ENCODE data around the gene PANK4. TPM values are rescaled to one million over a fixed set of nuclear protein-coding genes. Genes with fewer than 3 reads are reported as not detected.

Gene PANK4
- total RNA-seq, 1 experiment from 2014 or later = 18.6 TPM

- DNase-seq (ENCODE audit: low read depth) = no peak
Observed at GRCh38 chr1:2497891-2498290, 28.5 kb downstream of the PANK4 start.

DNA sequence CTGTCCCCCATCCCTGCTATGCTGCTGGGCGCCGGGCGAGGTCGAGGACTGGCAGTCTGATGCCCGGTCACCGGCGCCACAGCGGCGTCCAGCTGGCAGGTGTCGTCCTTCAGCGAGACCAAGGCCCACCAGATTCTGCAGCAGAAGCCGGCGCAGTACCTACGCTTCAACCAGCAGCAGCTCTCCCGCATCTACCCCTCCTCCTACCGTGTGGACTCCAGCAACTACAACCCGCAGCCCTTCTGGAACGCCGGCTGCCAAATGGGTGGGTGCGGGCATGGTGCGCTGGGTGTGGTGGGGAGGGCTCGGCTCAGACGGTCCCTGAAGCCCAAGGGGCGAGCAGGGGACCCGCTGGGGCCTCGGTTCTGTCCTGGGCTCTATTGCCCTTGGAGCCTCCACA is 29.6 kb downstream of the PANK4 start:
- no peak for DNase-seq (ENCODE audit: low read depth)

- no peak for DNase-seq (ENCODE audit: low read depth)
Observed at GRCh38 chr1:2496087-2496622, 30.2 kb downstream of the PANK4 start.

GRCh38 chr1:2495546-2495945 is 30.9 kb downstream of the PANK4 start:
- DNase-seq (ENCODE audit: low read depth) = no peak

GRCh38 chr1:2495026-2495425 is 31.4 kb downstream of the PANK4 start:
- no peak for DNase-seq (ENCODE audit: low read depth)

DNA sequence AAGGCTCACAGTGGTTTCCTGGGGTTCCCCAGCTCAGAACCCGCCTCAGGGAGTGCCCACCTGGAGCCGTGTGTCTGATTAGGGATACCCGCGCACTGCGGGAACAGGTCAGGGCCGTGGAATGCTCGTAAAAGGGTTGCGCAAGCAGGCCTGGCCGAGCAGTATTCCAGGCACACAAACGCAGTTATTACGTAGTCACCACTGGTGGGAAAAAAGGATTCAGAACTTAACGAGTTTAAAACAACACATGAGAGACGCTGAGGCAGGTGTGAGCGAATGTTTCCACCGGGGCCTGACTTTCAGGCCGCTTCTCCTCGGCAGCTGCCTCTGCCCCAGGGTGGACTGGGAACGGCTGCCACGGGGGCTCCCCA is 32.1 kb downstream of the PANK4 start:
- DNase-seq (ENCODE audit: low read depth) = peak; percentile 74

GRCh38 chr1:2493691-2494322 is 32.6 kb downstream of the PANK4 start:
- no peak for DNase-seq (ENCODE audit: low read depth)

DNA sequence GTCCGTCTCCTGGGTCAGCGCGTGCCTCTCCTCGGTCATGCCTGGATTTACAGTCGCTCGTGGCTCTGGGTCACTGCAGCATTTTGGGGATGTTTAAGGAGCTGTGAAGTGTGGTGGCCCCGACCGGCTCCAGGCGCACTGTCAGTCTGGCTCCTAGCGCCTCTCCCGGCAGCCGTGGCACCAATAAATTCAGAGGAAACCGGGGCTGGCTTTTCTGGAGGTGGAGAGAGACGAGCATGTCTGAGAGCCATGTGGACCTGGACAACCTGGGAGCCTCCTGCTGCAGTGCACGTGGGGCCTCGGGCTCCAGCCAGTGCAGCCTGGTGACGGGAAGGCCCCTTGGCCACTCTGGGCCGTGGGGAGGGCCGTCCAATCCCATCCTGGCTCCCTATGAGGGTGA is 33.2 kb downstream of the PANK4 start:
- DNase-seq (ENCODE audit: low read depth) = no peak

GRCh38 chr1:2492091-2492490 is 34.3 kb downstream of the PANK4 start:
- no peak for DNase-seq (ENCODE audit: low read depth)

GRCh38 chr1:2489615-2490014 is 36.8 kb downstream of the PANK4 start:
- no peak for DNase-seq (ENCODE audit: low read depth)

DNA sequence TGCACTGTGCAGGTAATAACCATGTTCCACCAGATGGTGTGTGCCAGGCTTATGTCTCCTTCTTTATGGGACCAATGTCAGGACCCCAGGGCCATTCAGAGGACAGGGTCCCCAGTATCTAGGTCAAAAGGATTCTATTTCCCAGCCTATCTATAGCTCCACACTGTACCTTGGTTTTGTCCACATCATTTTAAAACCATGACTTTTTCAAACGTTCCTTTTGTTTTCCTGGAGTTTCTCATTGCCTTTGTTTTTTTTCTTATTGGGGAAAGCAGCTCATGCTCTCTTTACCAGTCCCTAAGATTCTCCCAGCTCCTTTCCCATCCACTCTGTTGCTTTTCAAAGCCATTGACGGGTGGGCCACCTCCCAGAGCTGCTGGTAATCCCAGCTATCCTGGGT is 37.7 kb downstream of the PANK4 start:
- no peak for DNase-seq (ENCODE audit: low read depth)

- DNase-seq (ENCODE audit: low read depth) = no peak
Observed at GRCh38 chr1:2486558-2486957, 39.8 kb downstream of the PANK4 start.

DNA sequence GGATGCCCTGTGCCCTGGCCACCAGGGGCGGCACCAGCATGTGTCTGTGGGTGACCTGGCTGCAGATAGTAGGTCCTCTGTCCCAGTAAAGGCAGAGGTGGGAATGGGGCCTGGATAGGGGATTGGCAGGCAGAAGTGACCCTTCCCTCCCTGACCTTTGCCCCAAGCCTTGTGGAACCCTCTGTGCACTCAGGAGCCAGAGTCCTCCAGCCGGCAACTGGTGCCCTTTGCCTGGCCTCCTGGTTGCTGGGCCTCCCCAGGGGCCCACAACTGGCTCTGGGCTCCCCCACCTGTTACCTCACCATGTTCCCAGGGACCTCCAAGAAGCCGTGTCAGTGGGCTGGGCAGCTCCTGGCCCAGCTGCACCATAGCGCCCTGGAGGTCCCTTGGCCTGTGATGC is 40.4 kb downstream of the PANK4 start:
- DNase-seq (ENCODE audit: low read depth) = no peak

DNA sequence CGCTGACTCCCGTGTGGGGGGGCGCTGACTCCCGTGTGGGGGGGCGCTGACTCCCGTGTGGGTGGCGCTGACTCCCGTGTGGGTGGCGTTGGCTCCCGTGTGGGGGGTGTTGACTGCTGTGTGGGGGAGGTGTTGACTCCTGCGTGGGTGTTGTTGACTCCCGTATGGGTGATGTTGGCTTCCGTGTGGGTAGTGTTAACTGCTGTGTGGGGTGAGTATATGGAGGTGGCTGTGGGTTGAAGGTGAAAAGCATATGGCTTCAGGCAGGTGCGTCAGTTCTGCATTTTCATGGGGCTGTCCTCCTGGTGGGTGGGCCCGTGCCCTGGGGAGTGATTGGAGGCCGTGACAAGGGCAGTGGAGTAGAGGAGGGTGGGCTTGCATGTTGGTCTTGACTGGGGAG is 42.4 kb downstream of the PANK4 start:
- no peak for DNase-seq (ENCODE audit: low read depth)

DNA sequence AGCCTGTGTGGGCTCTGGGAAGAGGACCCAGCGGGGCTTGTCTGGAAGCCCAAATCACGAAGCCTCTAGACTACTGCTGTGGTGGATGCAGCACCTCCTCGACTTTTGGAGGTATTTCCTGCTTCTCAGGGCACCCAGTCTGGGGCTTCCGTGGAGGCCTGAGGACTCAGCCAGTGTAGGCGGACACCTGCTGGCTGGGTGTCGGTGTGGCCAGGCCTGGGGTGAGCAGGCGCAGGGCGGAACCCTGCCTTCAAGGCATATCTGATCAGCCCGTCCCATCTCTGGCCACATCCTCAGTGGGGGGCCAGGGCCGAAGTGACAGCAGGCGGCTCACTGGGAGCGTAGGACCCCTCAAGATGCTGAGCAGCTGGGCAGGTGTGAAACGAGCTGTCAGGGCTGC is 43.4 kb downstream of the PANK4 start:
- DNase-seq (ENCODE audit: low read depth) = no peak

DNA sequence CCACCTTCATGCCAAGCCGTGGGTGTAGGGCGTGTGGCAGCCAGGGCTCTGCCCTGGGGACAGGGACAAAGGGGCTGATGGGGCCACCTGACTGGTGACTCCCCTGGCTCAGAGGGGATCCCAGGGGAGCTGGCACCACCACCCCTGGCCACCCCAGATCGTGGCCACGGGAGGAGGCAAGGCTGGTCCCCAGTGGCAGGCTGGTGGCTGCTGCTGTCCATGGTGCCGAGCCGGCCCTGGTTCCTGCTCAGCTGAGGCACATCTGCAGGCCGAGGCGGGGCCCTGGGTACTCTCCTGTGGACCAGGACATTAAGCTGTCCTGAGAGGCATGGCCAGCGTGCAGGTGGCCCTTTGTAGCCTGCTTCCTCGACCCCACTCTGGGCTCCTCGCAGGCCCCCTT is 43.8 kb downstream of the PANK4 start:
- no peak for DNase-seq (ENCODE audit: low read depth)

- DNase-seq (ENCODE audit: low read depth) = peak; percentile 54
Observed at GRCh38 chr1:2481885-2482284, 44.5 kb downstream of the PANK4 start.

DNA sequence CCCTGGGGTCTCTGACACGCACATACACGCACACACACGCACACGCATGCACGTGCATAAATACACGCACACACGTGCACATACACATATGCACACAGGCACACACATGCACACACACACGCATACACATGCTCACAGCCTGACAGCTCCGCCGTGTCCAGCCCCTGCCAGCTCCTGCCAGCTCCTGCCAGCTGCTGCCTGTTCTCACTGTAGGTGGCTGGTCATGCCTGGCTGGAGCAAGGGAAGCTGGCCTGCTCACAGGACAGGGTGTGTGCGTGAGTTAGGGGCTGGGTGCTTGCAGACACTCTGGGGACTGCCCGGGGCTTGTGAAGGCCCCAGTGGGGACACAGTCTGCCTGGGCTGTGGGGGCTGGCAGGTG is 45.4 kb downstream of the PANK4 start:
- no peak for DNase-seq (ENCODE audit: low read depth)

GRCh38 chr1:2480236-2480985 is 46.0 kb downstream of the PANK4 start:
- DNase-seq (ENCODE audit: low read depth) = no peak

GRCh38 chr1:2479618-2480017 is 46.8 kb downstream of the PANK4 start:
- no peak for DNase-seq (ENCODE audit: low read depth)

- DNase-seq (ENCODE audit: low read depth) = no peak
Observed at GRCh38 chr1:2479186-2479585, 47.2 kb downstream of the PANK4 start.

DNA sequence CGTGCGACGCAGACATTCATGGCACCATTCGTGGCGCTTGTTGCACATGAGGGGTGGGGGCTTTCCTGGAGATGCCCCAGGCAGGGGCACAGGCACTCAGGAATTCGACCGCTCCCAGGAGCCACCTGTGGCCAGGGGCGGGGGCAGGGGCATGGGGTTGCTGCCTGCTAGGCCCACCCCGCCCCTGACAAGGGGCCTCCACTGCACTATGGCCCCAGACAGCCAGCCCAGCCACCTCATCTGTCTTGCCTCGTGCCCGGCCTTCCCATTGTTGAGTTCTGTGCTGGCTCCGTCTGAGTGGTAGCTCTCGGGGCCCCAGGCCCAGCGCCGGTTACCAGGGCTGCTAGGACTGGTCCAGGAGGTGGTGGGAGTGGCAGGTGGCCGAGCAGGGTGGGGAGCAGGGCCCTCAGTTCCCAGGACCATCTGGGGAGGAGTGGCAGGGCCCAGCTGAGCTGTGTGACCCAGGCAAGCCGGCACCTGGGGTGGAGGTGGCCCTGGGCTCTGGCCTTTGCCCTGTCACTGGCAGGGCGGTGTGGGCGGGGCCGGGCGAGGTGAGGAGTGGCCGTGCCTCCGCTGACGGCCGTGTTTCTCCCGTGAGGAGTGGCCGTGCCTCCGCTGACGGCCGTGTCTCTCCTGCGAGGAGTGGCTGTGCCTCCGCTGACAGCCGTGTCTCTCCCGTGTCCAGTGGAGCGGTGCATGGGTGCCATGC is 48.5 kb downstream of the PANK4 start:
- no peak for DNase-seq (ENCODE audit: low read depth)

DNA sequence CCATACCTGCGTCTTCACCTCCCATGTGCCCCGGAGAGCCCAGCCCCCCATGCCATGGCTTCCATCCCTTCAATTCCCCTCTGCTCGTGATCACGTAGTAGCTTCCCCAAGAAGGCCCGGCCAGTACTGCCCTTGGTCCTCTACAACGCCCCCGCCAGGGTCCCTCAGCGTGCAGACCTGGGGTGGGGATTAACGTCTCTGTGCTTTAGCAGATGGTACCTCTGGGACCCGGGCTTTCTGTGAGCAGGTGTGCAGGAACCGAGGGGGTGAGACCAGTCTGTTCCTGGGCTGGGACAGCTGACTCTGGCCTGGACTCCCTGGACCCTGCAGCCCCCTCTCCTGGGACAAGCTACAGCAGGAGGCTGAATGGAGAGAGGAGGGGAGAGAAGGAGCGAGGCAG is 49.1 kb downstream of the PANK4 start:
- DNase-seq (ENCODE audit: low read depth) = no peak

Data from Daoy (cell line).